ENCODE measurements around the gene HIVEP3. TPM values are rescaled to one million over a fixed set of nuclear protein-coding genes. Genes with fewer than 3 reads are reported as not detected.

HIVEP3 gene
- total RNA-seq, 1 experiment from 2014 or later, result 6.0 TPM

DNA sequence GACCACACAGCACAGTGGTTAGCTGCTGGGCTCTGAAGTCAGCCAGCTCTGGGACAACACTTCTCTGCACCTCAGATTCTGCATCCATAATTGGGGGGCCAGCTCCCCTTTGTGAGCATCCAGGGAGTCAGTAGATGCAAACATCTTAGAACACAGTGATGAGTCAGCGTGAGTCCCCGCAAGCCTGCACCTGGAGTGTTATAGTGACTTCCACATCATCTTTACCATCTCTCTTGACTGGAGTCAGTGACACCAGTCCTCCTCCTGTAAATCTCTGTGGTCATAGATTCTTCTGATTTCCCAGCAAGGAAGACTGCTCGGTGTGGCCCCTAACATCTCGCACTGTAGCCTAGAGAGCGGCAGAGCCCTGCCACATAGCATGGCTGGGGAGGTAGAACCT is 420.3 kb downstream of the HIVEP3 start:
- H3K9me3 ChIP-seq (ENCODE audit: control insufficient read depth, insufficient read depth, low read depth, low read length), result no peaks in the 10 kb centered on the region
- no TSS peak for BruUV-seq (replicated peaks)
- no peak for TF ChIP-seq POLR2AphosphoS5 (IDR thresholded peaks at IDR 0.05; ENCODE audit: low read depth, low read length)
- TF ChIP-seq, protein P1, sequence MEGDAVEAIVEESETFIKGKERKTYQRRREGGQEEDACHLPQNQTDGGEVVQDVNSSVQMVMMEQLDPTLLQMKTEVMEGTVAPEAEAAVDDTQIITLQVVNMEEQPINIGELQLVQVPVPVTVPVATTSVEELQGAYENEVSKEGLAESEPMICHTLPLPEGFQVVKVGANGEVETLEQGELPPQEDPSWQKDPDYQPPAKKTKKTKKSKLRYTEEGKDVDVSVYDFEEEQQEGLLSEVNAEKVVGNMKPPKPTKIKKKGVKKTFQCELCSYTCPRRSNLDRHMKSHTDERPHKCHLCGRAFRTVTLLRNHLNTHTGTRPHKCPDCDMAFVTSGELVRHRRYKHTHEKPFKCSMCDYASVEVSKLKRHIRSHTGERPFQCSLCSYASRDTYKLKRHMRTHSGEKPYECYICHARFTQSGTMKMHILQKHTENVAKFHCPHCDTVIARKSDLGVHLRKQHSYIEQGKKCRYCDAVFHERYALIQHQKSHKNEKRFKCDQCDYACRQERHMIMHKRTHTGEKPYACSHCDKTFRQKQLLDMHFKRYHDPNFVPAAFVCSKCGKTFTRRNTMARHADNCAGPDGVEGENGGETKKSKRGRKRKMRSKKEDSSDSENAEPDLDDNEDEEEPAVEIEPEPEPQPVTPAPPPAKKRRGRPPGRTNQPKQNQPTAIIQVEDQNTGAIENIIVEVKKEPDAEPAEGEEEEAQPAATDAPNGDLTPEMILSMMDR (IDR thresholded peaks at IDR 0.05), result no peak
- no peak for TF ChIP-seq TCF7L2 (IDR thresholded peaks at IDR 0.05; ENCODE audit: low read depth, low read length)
- TF ChIP-seq, protein P2, sequence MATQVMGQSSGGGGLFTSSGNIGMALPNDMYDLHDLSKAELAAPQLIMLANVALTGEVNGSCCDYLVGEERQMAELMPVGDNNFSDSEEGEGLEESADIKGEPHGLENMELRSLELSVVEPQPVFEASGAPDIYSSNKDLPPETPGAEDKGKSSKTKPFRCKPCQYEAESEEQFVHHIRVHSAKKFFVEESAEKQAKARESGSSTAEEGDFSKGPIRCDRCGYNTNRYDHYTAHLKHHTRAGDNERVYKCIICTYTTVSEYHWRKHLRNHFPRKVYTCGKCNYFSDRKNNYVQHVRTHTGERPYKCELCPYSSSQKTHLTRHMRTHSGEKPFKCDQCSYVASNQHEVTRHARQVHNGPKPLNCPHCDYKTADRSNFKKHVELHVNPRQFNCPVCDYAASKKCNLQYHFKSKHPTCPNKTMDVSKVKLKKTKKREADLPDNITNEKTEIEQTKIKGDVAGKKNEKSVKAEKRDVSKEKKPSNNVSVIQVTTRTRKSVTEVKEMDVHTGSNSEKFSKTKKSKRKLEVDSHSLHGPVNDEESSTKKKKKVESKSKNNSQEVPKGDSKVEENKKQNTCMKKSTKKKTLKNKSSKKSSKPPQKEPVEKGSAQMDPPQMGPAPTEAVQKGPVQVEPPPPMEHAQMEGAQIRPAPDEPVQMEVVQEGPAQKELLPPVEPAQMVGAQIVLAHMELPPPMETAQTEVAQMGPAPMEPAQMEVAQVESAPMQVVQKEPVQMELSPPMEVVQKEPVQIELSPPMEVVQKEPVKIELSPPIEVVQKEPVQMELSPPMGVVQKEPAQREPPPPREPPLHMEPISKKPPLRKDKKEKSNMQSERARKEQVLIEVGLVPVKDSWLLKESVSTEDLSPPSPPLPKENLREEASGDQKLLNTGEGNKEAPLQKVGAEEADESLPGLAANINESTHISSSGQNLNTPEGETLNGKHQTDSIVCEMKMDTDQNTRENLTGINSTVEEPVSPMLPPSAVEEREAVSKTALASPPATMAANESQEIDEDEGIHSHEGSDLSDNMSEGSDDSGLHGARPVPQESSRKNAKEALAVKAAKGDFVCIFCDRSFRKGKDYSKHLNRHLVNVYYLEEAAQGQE (IDR thresholded peaks at IDR 0.05; ENCODE audit: insufficient read depth in 1 of 2, low read depth in 2 of 2, low read length in 1 of 2), result no peak
- TF ChIP-seq SIN3A (IDR thresholded peaks at IDR 0.05; ENCODE audit: borderline replicate concordance, insufficient read depth, low read depth, low read length), result no peak
- no peak for ATAC-seq
- peaks cover 9% of the 10 kb centered on the region; the same call in 1 of the 2 replicates for H3K4me1 ChIP-seq (ENCODE audit: control insufficient read depth, insufficient read depth, low read length)
- DNase-seq (ENCODE audit: low read depth, low spot score), result no peak
- ChIA-PET CTCF (no interaction called here), POLR2A (no interaction called here)
- H3K4me3 ChIP-seq (ENCODE audit: low read depth in 2 of 2, low read length in 2 of 2), result no peak overlapping the region
- intact Hi-C loops (cut with micrococcal nuclease; ENCODE audit: unreplicated experiment) (no loop called here), in situ Hi-C loops (cut with HindIII; ENCODE audit: low pct_unique_long_range_greater_than_20kb, low sequenced_read_pairs) (no loop called here)
- H3K36me3 ChIP-seq (ENCODE audit: control insufficient read depth, insufficient read depth, low read length), result no peaks in the 10 kb centered on the region
- no peaks in the 10 kb centered on the region for H3K27me3 ChIP-seq (ENCODE audit: control insufficient read depth, insufficient read depth, low read length)
- H3K27ac ChIP-seq (ENCODE audit: low read length), result no peak overlapping the region

DNA sequence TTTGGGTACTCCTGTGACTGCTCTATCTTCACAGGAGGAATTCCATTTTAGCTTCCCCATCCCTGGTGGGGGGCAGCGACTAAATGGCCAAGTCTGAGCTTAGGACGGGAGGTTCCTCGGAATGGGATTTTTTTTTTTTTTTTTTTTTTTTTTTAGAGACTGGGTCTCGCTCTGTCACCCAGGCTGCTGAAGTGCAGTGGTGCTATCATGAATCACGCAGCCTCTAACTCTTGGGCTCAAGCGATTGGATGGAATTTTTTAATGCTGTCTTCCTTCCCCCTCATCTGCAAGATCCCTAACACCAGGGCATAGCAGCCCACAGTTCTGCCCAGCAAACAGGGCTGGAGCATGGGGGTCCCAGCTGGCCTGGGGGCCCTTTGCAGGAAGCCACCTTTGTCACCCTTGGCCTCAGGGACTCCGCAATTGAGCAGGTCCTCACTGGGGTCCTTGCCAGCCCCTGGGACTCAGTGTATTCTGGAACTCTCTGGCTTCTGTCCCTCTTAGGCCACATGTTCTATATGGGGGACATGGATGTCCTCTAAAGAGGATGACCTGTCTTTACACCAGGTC is 421.2 kb downstream of the HIVEP3 start:
- in situ Hi-C loops (cut with HindIII; ENCODE audit: low pct_unique_long_range_greater_than_20kb, low sequenced_read_pairs) (no loop called here), intact Hi-C loops (cut with micrococcal nuclease; ENCODE audit: unreplicated experiment) (no loop called here)
- no peak overlapping the region for H3K27ac ChIP-seq (ENCODE audit: low read length)
- ATAC-seq (no peak), DNase-seq (ENCODE audit: low read depth, low spot score) (no peak)
- no TSS peak for BruUV-seq (replicated peaks)
- no peaks in the 10 kb centered on the region for H3K9me3 ChIP-seq (ENCODE audit: control insufficient read depth, insufficient read depth, low read depth, low read length)
- H3K4me3 ChIP-seq (ENCODE audit: low read depth in 2 of 2, low read length in 2 of 2), result no peak overlapping the region
- peaks cover 9% of the 10 kb centered on the region; the same call in 1 of the 2 replicates for H3K4me1 ChIP-seq (ENCODE audit: control insufficient read depth, insufficient read depth, low read length)
- CTCF ChIA-PET, result no interaction called here
- H3K27me3 ChIP-seq (ENCODE audit: control insufficient read depth, insufficient read depth, low read length), result no peaks in the 10 kb centered on the region
- TF ChIP-seq SIN3A (IDR thresholded peaks at IDR 0.05; ENCODE audit: borderline replicate concordance, insufficient read depth, low read depth, low read length), result no peak
- TF ChIP-seq, protein P1 (IDR thresholded peaks at IDR 0.05), result no peak
- no peak for TF ChIP-seq TCF7L2 (IDR thresholded peaks at IDR 0.05; ENCODE audit: low read depth, low read length)
- TF ChIP-seq, protein P2 (IDR thresholded peaks at IDR 0.05; ENCODE audit: insufficient read depth in 1 of 2, low read depth in 2 of 2, low read length in 1 of 2), result no peak
- TF ChIP-seq POLR2AphosphoS5 (IDR thresholded peaks at IDR 0.05; ENCODE audit: low read depth, low read length), result no peak
- POLR2A ChIA-PET, result interaction anchor here (0.6 kb wide), 1 partner anchor 11 kb away, joined by 3 read pairs; no protein-coding TSS in a partner anchor
- no peaks in the 10 kb centered on the region for H3K36me3 ChIP-seq (ENCODE audit: control insufficient read depth, insufficient read depth, low read length)

Measured in Panc1 (cell line).